ENCODE measurements around the gene ZNF281. TPM values are rescaled to one million over a fixed set of nuclear protein-coding genes. Genes with fewer than 3 reads are reported as not detected.

Gene ZNF281, protein sequence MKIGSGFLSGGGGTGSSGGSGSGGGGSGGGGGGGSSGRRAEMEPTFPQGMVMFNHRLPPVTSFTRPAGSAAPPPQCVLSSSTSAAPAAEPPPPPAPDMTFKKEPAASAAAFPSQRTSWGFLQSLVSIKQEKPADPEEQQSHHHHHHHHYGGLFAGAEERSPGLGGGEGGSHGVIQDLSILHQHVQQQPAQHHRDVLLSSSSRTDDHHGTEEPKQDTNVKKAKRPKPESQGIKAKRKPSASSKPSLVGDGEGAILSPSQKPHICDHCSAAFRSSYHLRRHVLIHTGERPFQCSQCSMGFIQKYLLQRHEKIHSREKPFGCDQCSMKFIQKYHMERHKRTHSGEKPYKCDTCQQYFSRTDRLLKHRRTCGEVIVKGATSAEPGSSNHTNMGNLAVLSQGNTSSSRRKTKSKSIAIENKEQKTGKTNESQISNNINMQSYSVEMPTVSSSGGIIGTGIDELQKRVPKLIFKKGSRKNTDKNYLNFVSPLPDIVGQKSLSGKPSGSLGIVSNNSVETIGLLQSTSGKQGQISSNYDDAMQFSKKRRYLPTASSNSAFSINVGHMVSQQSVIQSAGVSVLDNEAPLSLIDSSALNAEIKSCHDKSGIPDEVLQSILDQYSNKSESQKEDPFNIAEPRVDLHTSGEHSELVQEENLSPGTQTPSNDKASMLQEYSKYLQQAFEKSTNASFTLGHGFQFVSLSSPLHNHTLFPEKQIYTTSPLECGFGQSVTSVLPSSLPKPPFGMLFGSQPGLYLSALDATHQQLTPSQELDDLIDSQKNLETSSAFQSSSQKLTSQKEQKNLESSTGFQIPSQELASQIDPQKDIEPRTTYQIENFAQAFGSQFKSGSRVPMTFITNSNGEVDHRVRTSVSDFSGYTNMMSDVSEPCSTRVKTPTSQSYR
- 16.4 and 17.8 TPM in 2 replicates for total RNA-seq

GRCh38 chr1:200409761-200410565 is at the start of gene ZNF281:
Gene ZNF281 (minus strand): TSS chr1:200410036. CDS start chr1:200409705, 331 bp downstream.

Other genes starting within 250 kb of the ZNF281 start
- gene KIF14, start 210.7 kb upstream of the ZNF281 start, total RNA-seq = 1.3 and 1.4 TPM in 2 replicates